ENCODE measurements around the gene TNNT3.

TNNT3 gene

DNA sequence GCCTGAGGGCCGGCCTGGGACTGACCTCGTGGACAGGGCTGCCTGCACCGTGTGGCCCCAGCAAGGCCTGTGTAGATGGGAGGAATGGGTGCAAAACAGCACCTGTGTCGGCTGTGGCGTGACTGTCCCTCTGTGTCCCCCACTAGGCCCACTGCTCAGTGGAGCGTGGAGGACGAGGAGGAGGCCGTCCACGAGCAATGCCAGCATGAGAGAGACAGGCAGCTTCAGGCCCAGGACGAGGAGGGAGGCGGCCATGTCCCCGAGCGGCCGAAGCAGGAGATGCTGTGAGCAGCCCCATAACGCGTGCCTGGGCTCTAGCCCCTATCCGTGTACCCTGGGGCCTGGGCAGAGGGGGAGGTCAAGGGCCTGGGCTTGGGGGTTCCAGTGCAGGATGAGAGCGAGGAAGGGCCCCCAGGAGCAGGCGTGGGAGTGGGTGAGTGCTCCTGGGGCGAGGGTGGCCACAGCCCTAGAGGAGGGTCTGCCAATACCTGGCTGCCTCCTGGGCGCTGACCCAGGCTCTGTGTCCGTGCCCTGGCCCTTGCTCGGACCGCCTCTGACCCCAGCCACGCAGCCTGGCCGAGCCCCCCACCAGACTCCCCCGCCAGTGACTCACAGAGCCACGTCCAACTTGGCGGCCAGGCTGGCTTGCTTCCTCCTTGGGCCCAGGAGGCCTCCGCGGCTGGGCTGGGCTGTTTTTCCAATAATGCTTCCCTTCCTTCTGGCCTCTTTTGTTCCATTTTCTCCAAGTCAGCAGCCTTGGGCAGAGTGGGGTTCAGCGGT, 39.4 kb upstream of the TNNT3 start:
- TF ChIP-seq TCF12 (IDR thresholded peaks at IDR 0.05; ENCODE audit: low read depth) = no peak
- TF ChIP-seq FOXM1 (IDR thresholded peaks at IDR 0.05; ENCODE audit: borderline replicate concordance, low read depth) = no peak
- TF ChIP-seq CEBPB (IDR thresholded peaks at IDR 0.05) = no peak
- no peak for TF ChIP-seq TAF1 (IDR thresholded peaks at IDR 0.05; ENCODE audit: low read depth)
- TF ChIP-seq RAD21 (IDR thresholded peaks at IDR 0.05; ENCODE audit: low read depth) = no peak
- TF ChIP-seq EGR1 (IDR thresholded peaks at IDR 0.05) = no peak
- no peak for TF ChIP-seq EP300 (IDR thresholded peaks at IDR 0.05; ENCODE audit: borderline replicate concordance)
- TF ChIP-seq, protein P1, sequence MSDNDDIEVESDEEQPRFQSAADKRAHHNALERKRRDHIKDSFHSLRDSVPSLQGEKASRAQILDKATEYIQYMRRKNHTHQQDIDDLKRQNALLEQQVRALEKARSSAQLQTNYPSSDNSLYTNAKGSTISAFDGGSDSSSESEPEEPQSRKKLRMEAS (IDR thresholded peaks at IDR 0.05) = no peak
- TF ChIP-seq NFIC (IDR thresholded peaks at IDR 0.05) = no peak
- no peak for TF ChIP-seq YY1 (IDR thresholded peaks at IDR 0.05; ENCODE audit: low read depth)
- TF ChIP-seq, protein P2, sequence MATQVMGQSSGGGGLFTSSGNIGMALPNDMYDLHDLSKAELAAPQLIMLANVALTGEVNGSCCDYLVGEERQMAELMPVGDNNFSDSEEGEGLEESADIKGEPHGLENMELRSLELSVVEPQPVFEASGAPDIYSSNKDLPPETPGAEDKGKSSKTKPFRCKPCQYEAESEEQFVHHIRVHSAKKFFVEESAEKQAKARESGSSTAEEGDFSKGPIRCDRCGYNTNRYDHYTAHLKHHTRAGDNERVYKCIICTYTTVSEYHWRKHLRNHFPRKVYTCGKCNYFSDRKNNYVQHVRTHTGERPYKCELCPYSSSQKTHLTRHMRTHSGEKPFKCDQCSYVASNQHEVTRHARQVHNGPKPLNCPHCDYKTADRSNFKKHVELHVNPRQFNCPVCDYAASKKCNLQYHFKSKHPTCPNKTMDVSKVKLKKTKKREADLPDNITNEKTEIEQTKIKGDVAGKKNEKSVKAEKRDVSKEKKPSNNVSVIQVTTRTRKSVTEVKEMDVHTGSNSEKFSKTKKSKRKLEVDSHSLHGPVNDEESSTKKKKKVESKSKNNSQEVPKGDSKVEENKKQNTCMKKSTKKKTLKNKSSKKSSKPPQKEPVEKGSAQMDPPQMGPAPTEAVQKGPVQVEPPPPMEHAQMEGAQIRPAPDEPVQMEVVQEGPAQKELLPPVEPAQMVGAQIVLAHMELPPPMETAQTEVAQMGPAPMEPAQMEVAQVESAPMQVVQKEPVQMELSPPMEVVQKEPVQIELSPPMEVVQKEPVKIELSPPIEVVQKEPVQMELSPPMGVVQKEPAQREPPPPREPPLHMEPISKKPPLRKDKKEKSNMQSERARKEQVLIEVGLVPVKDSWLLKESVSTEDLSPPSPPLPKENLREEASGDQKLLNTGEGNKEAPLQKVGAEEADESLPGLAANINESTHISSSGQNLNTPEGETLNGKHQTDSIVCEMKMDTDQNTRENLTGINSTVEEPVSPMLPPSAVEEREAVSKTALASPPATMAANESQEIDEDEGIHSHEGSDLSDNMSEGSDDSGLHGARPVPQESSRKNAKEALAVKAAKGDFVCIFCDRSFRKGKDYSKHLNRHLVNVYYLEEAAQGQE (IDR thresholded peaks at IDR 0.05; ENCODE audit: low read depth) = no peak
- no peak for TF ChIP-seq ZBTB7A (IDR thresholded peaks at IDR 0.05; ENCODE audit: low read depth)
- TF ChIP-seq, protein P3, sequence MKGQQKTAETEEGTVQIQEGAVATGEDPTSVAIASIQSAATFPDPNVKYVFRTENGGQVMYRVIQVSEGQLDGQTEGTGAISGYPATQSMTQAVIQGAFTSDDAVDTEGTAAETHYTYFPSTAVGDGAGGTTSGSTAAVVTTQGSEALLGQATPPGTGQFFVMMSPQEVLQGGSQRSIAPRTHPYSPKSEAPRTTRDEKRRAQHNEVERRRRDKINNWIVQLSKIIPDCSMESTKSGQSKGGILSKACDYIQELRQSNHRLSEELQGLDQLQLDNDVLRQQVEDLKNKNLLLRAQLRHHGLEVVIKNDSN (IDR thresholded peaks at IDR 0.05) = no peak
- no peak for TF ChIP-seq CREB1 (IDR thresholded peaks at IDR 0.05; ENCODE audit: low read depth)
- no peak for TF ChIP-seq TEAD4 (IDR thresholded peaks at IDR 0.05)

DNA sequence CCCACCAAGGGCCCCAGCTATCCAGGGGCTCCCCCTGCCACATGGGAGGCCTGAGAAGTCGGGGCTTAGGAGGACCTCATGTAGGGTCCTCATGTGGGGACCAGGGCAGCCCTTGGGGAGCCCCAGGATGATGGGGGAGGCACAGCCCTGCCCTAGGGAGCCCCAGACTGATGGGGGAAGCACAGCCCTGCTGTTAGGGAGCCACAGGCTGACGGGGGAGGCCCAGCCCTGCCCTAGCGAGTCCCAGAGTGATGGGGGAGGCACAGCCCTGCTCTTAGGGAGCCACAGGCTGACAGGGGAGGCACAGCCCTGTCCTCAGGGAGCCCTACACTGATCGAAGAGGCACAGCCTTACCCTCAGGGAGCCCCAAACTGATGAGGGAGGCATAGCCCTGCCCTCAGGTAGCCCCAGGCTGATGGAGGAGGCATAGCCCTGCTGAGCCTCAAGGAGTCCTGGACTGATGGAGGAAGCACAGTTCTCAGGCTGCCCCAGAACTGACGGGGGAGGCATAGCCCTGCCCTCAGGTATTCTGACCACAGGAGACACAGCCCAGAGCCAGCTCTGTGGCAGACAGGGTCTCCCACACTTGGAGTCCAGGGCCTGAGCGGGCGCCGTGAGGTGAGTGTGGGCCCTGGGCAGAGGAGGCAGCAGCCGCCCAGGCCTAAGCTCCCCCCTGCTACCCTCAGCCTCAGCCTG, 38.6 kb upstream of the TNNT3 start:
- TF ChIP-seq FOXM1 (IDR thresholded peaks at IDR 0.05; ENCODE audit: borderline replicate concordance, low read depth) (no peak), EP300 (IDR thresholded peaks at IDR 0.05; ENCODE audit: borderline replicate concordance) (no peak), TAF1 (IDR thresholded peaks at IDR 0.05; ENCODE audit: low read depth) (no peak), TEAD4 (IDR thresholded peaks at IDR 0.05) (no peak), EGR1 (IDR thresholded peaks at IDR 0.05) (no peak), CREB1 (IDR thresholded peaks at IDR 0.05; ENCODE audit: low read depth) (no peak), RAD21 (IDR thresholded peaks at IDR 0.05; ENCODE audit: low read depth) (no peak), ZBTB7A (IDR thresholded peaks at IDR 0.05; ENCODE audit: low read depth) (no peak), NFIC (IDR thresholded peaks at IDR 0.05) (no peak), YY1 (IDR thresholded peaks at IDR 0.05; ENCODE audit: low read depth) (no peak), CEBPB (IDR thresholded peaks at IDR 0.05) (no peak), TCF12 (IDR thresholded peaks at IDR 0.05; ENCODE audit: low read depth) (no peak)
- TF ChIP-seq, protein P1 (IDR thresholded peaks at IDR 0.05) = no peak
- TF ChIP-seq, protein P2 (IDR thresholded peaks at IDR 0.05; ENCODE audit: low read depth) = no peak
- TF ChIP-seq, protein P3 (IDR thresholded peaks at IDR 0.05) = no peak

DNA sequence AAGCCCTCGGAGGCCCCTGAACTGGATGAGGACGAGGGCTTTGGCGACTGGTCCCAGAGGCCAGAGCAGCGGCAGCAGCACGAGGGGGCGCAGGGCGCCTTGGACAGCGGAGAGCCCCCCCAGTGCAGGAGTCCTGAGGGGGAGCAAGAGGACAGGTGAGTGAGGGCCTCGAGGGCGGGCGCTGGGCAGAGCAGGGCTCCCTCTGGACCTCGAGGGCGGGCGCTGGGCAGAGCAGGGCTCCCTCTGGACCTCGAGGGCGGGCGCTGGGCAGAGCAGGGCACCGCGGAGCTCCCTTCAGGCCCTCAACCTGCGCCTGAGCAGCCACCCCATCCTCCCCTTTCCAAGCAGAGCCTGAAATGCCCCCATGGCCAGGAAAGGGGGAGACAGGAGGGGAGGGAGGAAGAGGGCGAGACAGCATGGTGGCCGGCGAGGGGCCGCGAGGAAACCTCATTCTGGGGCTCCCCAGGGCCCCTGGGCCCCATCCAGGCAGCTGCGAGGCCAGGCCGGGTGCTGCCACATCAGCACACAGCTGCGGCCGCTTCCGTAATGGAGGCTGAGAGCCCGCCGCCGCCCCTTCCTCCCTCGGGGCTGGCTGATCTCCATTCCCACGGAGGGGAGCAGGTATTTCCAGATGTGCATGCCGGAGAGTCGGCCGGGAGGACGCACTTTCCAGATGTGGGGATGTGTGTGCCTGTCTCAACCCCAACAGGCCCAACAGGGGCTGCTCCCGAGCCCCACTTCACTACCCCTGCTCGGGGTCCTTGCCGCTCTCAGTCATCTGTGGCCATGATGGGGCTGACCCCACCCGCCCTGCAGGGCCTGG, 37.9 kb upstream of the TNNT3 start:
- TF ChIP-seq CEBPB (IDR thresholded peaks at IDR 0.05) (no peak), TCF12 (IDR thresholded peaks at IDR 0.05; ENCODE audit: low read depth) (no peak), NFIC (IDR thresholded peaks at IDR 0.05) (no peak), TAF1 (IDR thresholded peaks at IDR 0.05; ENCODE audit: low read depth) (no peak), EGR1 (IDR thresholded peaks at IDR 0.05) (no peak), YY1 (IDR thresholded peaks at IDR 0.05; ENCODE audit: low read depth) (no peak), TEAD4 (IDR thresholded peaks at IDR 0.05) (no peak), RAD21 (IDR thresholded peaks at IDR 0.05; ENCODE audit: low read depth) (no peak), EP300 (IDR thresholded peaks at IDR 0.05; ENCODE audit: borderline replicate concordance) (no peak), CREB1 (IDR thresholded peaks at IDR 0.05; ENCODE audit: low read depth) (no peak), ZBTB7A (IDR thresholded peaks at IDR 0.05; ENCODE audit: low read depth) (no peak), FOXM1 (IDR thresholded peaks at IDR 0.05; ENCODE audit: borderline replicate concordance, low read depth) (no peak)
- TF ChIP-seq, protein P1 (IDR thresholded peaks at IDR 0.05) = no peak
- TF ChIP-seq, protein P3 (IDR thresholded peaks at IDR 0.05) = no peak
- TF ChIP-seq, protein P2 (IDR thresholded peaks at IDR 0.05; ENCODE audit: low read depth) = no peak
